ENCODE measurements around the gene TECPR2. TPM values are rescaled to one million over a fixed set of nuclear protein-coding genes. Genes with fewer than 3 reads are reported as not detected.

Gene TECPR2
- total RNA-seq, 1 donor: 16.1 TPM

DNA sequence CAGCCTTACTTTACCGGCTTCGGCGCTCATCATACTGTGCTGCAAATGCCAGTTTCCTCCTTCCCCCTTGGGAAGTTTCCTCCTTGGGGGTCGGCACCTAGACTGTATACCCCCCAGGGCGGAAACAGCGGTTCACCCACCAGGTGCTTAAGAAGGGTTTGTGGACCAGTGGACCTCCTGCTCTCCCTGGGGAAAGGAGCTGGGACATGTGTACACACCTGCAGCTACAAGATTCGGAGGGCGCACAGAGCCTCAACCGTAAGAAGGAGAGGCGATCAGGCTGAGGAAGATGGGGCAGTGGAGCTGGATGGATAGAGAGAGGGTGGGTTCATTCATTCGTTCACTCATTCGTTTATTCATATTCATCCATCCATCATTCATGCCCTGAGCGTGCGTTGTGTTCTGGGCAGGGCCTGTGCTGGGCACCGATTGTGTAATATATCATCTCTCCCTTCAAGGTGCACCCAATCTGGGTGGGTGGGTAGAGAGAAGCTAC, 43.9 kb upstream of the TECPR2 start:
- DNase-seq (ENCODE audit: low read depth): no peak
- H3K4me3 ChIP-seq (ENCODE audit: low read depth, low read length): peak overlapping the region; percentile 84
- TF ChIP-seq, protein P1, sequence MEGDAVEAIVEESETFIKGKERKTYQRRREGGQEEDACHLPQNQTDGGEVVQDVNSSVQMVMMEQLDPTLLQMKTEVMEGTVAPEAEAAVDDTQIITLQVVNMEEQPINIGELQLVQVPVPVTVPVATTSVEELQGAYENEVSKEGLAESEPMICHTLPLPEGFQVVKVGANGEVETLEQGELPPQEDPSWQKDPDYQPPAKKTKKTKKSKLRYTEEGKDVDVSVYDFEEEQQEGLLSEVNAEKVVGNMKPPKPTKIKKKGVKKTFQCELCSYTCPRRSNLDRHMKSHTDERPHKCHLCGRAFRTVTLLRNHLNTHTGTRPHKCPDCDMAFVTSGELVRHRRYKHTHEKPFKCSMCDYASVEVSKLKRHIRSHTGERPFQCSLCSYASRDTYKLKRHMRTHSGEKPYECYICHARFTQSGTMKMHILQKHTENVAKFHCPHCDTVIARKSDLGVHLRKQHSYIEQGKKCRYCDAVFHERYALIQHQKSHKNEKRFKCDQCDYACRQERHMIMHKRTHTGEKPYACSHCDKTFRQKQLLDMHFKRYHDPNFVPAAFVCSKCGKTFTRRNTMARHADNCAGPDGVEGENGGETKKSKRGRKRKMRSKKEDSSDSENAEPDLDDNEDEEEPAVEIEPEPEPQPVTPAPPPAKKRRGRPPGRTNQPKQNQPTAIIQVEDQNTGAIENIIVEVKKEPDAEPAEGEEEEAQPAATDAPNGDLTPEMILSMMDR (IDR thresholded peaks at IDR 0.05; ENCODE audit: insufficient read depth, low read length): no peak

DNA sequence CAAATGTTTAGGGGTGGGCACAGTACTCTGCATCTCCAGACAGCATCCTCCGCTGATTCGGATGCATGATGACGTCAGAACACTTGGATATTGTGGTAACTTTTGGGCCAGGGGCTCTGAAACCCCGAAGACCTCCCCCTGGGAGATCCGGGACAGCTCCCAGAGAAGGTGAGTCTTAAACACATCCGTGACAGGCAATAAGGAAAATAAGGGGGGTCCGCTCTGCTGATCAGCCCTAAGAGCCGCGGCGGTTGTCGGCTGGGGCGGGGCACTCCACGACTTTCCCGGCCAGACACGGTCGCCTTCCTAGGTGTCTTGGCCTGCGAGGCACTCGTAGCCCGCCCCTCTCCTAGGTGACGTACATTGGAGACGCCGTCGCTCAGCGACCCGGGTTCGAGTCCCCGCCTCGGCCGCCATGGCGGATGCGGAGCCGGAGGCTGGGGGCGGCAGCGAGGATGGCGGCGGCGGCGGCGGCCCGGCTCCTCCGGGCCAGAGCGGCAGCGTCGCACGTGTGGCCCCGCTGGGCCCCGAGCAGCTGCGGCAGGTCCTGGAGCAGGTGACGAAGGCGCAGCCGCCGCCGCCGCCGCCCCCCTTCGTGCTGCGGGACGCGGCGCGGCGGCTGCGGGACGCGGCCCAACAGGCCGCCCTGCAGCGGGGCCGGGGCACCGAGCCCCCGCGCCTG, 43.2 kb upstream of the TECPR2 start, which contains the start of gene ZNF839:
ZNF839 (plus strand) TSS at position 396 of the 682 bp plus-strand sequence; CDS start at position 416, 20 bp downstream.
- TF ChIP-seq, protein P1 (IDR thresholded peaks at IDR 0.05; ENCODE audit: insufficient read depth, low read length): no peak
- peak; percentile 88 for DNase-seq (ENCODE audit: low read depth)
- peak within 1 kb of the TSS; percentile 84 for H3K4me3 ChIP-seq (ENCODE audit: low read depth, low read length)

DNA sequence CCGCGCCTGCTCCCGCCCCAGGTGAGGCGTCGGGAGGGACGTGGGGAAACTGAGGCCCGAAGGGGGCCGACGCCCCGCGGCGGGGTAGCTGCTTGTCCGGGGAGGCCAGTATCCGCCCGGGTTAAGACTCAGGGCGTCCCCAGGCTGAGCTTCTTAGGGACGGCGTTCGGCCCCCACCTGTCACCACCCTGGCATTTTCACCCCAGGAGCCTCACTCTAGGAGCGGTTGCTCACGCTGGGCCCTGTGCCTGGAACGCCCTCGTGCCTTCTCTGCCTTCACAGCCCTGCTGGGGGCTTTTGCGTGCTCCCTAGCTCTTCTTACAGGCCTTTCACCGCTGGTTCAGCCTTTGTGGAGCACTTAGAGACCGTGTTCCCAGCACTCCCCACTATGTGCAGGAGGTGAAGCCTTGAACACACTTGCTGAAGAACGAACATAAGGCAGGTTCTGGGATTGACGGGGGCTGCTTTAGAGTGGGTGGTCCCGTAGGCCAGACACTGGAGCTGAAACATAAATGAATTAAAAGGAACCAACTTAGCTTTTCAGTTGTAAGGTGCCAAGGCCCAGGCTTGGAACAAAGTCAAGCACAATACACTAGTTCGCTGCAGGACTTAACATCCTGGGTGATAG, 42.6 kb upstream of the TECPR2 start:
- TF ChIP-seq, protein P1 (IDR thresholded peaks at IDR 0.05; ENCODE audit: insufficient read depth, low read length): no peak
- H3K4me3 ChIP-seq (ENCODE audit: low read depth, low read length): peak overlapping the region; percentile 84
- peak; percentile 58 for DNase-seq (ENCODE audit: low read depth)

DNA sequence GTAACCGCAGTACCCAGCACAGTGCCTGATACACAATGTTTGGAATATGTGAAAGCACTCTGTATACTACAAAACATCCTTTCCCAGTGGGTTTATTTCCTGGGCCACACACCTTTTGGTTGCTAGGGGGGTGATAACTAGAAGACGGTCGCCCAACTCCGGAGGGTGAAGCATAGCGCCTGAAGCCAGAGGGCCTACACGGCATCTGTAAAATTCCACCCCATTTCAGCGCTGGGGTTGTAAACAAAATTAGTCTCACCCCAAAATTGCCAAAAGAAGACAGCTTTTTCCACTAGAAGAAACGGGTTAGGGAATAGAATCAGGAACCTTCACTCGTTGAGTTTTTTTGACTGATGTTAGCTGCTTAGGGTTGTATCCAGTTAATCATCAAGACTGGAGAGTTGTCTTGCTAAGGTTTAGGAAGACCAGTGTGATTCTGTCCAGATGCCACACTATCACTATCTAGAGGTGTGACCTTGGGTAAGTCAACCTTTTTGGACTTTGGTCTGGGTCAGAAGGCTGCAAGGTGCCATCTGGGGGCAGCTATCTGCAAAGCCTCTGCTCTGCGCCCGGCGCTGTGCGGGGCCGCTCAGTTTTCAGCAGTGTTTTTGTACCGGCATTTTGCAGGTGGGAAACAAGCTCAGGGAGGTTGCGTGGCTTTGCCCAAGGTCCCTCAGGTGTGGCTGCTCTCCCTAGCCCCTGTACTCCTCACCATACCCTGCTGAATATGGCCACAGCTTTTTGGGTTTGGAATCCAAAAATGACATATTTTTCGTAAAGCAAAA, 41.9 kb upstream of the TECPR2 start:
- DNase-seq (ENCODE audit: low read depth): no peak
- H3K4me3 ChIP-seq (ENCODE audit: low read depth, low read length): peak overlapping the region; percentile 84
- TF ChIP-seq, protein P1 (IDR thresholded peaks at IDR 0.05; ENCODE audit: insufficient read depth, low read length): no peak

DNA sequence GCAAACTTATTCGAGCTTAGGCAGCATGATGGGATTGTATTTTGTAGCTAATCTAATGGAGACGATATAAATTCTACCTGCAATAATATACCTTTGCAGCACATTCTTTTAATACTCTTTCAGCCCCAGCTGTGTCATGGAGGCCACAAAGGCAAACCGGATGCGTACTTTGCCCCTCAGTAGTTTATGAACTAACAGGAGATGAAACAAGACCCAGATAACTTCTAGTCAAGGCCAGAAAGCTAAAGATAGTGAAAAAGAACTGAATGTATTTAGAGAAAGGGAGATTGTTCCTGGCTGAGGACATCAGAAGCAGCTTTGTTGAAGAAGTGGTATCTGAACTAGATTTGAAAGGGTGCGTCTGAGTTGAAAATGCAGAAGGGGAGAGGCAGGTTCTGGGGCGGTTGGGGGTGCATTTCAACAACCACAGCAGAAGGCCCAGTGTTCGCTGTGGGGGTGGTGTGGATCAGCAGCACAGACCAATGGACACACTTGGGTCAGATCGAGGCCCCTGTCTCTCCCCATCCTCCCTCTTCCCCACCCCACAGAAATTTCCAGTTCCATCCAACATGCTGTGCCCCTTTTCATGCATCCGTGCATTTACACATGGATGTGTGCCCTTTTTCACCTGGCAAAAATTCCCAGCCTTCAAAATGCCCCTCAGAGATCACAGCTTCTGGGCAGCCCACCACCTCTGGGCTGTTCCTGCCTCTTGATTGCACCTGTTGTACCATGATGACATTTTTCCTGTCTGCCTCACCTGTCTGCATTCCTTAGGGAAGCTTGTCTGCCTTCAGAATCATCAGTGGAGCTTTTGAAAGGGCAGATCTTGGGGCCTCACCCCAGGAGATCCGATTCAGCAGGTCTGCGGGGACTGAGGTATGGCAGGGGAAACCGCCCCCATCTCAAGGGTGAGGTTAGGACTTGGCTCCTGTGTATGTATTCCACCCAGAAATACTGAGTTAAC, 41.0 kb upstream of the TECPR2 start:
- no peak for DNase-seq (ENCODE audit: low read depth)
- no peak overlapping the region for H3K4me3 ChIP-seq (ENCODE audit: low read depth, low read length)
- TF ChIP-seq, protein P1 (IDR thresholded peaks at IDR 0.05; ENCODE audit: insufficient read depth, low read length): no peak

DNA sequence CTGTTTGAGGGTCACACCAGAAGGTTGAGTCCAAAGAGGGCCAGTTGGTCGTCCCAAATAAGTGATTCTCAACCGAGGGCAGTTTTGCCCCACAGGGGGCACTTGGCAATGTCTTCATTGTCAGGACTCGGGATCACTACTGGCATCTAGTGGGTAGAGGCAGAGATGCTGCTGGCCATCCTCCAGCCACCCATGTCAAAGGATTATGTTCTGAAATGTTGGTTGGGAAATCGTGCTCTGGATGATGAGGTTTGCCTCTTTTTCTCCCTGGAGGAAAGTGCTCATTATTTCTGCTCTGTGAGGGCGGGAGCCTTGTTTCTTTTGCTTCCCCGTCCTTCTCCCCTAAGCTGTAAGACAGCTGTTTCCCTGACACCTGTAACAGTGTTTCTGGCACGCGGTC, 39.6 kb upstream of the TECPR2 start:
- H3K4me3 ChIP-seq (ENCODE audit: low read depth, low read length): no peak overlapping the region
- TF ChIP-seq, protein P1 (IDR thresholded peaks at IDR 0.05; ENCODE audit: insufficient read depth, low read length): peak; percentile 74
- DNase-seq (ENCODE audit: low read depth): peak; percentile 88

Measured in fibroblast of the aortic adventitia (primary cell).